ENCODE measurements around the gene RDH11.
"Not testable (repeated sequence)": the region's sequence is repeated elsewhere in the genome, so short reads cannot be mapped to it uniquely, and the experiment has no call there.

The RDH11 gene

GRCh38 chr14:67725171-67725570, 29.6 kb upstream of the RDH11 start:
- Histone ChIP-seq H3K4me3 (ENCODE audit: low read depth, low read length) (no peak overlapping the region), H3K9ac (ENCODE audit: low read length) (no peak overlapping the region), H3K4me1 (ENCODE audit: control insufficient read depth, insufficient read depth, low read length) (peaks cover 19% of the 10 kb centered on the region), H3K27me3 (ENCODE audit: control insufficient read depth, insufficient read depth, low read length) (peaks cover 8% of the 10 kb centered on the region; the same call in 1 of the 2 replicates), H3K9me3 (ENCODE audit: control insufficient read depth, insufficient read depth, low read depth, low read length) (no peaks in the 10 kb centered on the region; the same call in 1 of the 2 replicates), H3K27ac (ENCODE audit: low read depth, low read length) (no peak overlapping the region), H3K36me3 (ENCODE audit: control insufficient read depth, insufficient read depth, low read length) (no peaks in the 10 kb centered on the region)

GRCh38 chr14:67722293-67722692, 26.7 kb upstream of the RDH11 start:
- Histone ChIP-seq H3K36me3 (ENCODE audit: control insufficient read depth, insufficient read depth, low read length) (no peaks in the 10 kb centered on the region), H3K9me3 (ENCODE audit: control insufficient read depth, insufficient read depth, low read depth, low read length) (no peaks in the 10 kb centered on the region; the same call in 1 of the 2 replicates), H3K4me3 (ENCODE audit: low read depth, low read length) (0 out of 2 replicates have a peak overlapping the region, but pooled peaks have one; percentile 17), H3K27me3 (ENCODE audit: control insufficient read depth, insufficient read depth, low read length) (peaks cover 8% of the 10 kb centered on the region; the same call in 1 of the 2 replicates), H3K9ac (ENCODE audit: low read length) (no peak overlapping the region), H3K27ac (ENCODE audit: low read depth, low read length) (no peak overlapping the region), H3K4me1 (ENCODE audit: control insufficient read depth, insufficient read depth, low read length) (no peaks in the 10 kb centered on the region)

DNA sequence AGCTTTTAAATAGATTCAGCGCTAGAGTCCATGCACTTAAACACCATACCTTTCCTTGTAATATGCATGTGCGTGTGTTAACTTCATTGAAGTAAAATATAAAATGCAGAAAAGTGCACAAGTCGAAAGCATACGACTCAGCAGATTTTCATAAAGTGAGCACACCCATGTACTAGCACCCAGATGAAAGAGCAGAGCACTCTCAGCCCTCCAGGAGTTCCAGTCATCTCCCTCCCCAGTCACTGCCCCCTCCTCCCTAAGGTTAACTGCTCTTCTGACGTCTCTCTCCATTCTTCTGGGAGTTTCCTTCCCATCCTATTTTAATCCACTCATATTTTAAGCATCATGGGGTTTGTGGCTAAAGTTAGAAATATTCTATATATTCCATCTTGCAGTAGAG, 26.3 kb upstream of the RDH11 start:
- H3K4me3 ChIP-seq (ENCODE audit: low read depth, low read length) = no peak overlapping the region
- H3K27me3 ChIP-seq (ENCODE audit: control insufficient read depth, insufficient read depth, low read length) = peaks cover 8% of the 10 kb centered on the region; the same call in 1 of the 2 replicates

GRCh38 chr14:67719866-67720265, 24.3 kb upstream of the RDH11 start:
- Histone ChIP-seq H3K4me3 (ENCODE audit: low read depth, low read length) (no peak overlapping the region), H3K27me3 (ENCODE audit: control insufficient read depth, insufficient read depth, low read length) (0 out of 2 replicates have a peak, but pooled peaks cover 4% of the 10 kb centered on the region), H3K4me1 (ENCODE audit: control insufficient read depth, insufficient read depth, low read length) (no peaks in the 10 kb centered on the region), H3K9me3 (ENCODE audit: control insufficient read depth, insufficient read depth, low read depth, low read length) (no peaks in the 10 kb centered on the region), H3K36me3 (ENCODE audit: control insufficient read depth, insufficient read depth, low read length) (no peaks in the 10 kb centered on the region), H3K27ac (ENCODE audit: low read depth, low read length) (no peak overlapping the region), H3K9ac (ENCODE audit: low read length) (no peak overlapping the region)

More for the DNA sequence above, 26.3 kb upstream of the RDH11 start:
- no peaks in the 10 kb centered on the region for H3K4me1 ChIP-seq (ENCODE audit: control insufficient read depth, insufficient read depth, low read length)
- H3K36me3 ChIP-seq (ENCODE audit: control insufficient read depth, insufficient read depth, low read length) = no peaks in the 10 kb centered on the region
- H3K9ac ChIP-seq (ENCODE audit: low read length) = no peak overlapping the region
- H3K27ac ChIP-seq (ENCODE audit: low read depth, low read length) = no peak overlapping the region
- H3K9me3 ChIP-seq (ENCODE audit: control insufficient read depth, insufficient read depth, low read depth, low read length) = no peaks in the 10 kb centered on the region; the same call in 1 of the 2 replicates

DNA sequence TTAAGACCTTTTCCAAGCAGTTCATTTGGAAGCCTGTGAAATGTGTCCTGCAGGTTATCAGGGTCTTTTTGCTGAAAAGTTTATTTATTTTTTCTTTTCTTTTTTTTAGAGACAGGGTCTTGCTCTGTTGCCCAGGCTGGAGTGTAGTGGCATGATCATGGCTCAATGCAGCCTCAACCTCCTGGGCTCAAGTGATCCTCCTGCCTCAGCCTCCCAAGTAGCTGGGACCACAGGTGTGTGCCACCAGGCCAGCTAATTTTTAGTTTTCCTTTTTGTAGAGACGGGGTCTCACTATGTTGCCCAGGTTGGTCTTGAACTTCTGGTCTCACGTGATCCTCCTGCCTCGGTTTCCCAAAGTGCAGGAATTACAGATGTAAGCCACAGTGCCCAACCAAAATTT, 23.8 kb upstream of the RDH11 start:
- H3K4me3 ChIP-seq (ENCODE audit: low read depth, low read length); H3K27me3 ChIP-seq (ENCODE audit: control insufficient read depth, insufficient read depth, low read length); H3K36me3 ChIP-seq (ENCODE audit: control insufficient read depth, insufficient read depth, low read length); H3K4me1 ChIP-seq (ENCODE audit: control insufficient read depth, insufficient read depth, low read length); H3K27ac ChIP-seq (ENCODE audit: low read depth, low read length); H3K9ac ChIP-seq (ENCODE audit: low read length); H3K9me3 ChIP-seq (ENCODE audit: control insufficient read depth, insufficient read depth, low read depth, low read length): not testable (repeated sequence)

- Histone ChIP-seq H3K36me3 (ENCODE audit: control insufficient read depth, insufficient read depth, low read length) (no peaks in the 10 kb centered on the region), H3K9ac (ENCODE audit: low read length) (no peak overlapping the region), H3K4me1 (ENCODE audit: control insufficient read depth, insufficient read depth, low read length) (no peaks in the 10 kb centered on the region), H3K9me3 (ENCODE audit: control insufficient read depth, insufficient read depth, low read depth, low read length) (no peaks in the 10 kb centered on the region), H3K27ac (ENCODE audit: low read depth, low read length) (no peak overlapping the region), H3K27me3 (ENCODE audit: control insufficient read depth, insufficient read depth, low read length) (0 out of 2 replicates have a peak, but pooled peaks cover 4% of the 10 kb centered on the region), H3K4me3 (ENCODE audit: low read depth, low read length) (no peak overlapping the region)
Observed at GRCh38 chr14:67718265-67718664, 22.7 kb upstream of the RDH11 start.

DNA sequence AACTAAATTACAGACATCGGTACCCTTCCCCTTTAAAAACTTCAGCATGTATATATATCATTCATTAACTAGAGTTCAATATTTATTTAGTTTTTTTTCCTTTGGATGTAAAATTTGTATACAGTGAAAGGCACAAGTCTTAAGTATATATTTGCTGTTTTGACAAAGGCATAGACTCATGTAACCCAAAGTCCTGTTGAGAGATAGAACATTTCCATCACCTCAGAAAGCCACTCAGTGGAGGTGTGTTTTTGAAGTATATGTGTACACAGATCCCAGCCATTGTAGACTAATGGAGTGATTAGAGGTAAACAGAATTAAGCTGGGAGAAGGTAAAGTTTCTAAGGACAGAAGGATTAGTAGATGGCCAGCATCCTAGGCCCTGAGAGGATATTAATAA, 21.5 kb upstream of the RDH11 start:
- Histone ChIP-seq H3K9ac (ENCODE audit: low read length) (no peak overlapping the region), H3K27me3 (ENCODE audit: control insufficient read depth, insufficient read depth, low read length) (0 out of 2 replicates have a peak, but pooled peaks cover 4% of the 10 kb centered on the region), H3K27ac (ENCODE audit: low read depth, low read length) (no peak overlapping the region), H3K4me1 (ENCODE audit: control insufficient read depth, insufficient read depth, low read length) (no peaks in the 10 kb centered on the region), H3K4me3 (ENCODE audit: low read depth, low read length) (no peak overlapping the region), H3K9me3 (ENCODE audit: control insufficient read depth, insufficient read depth, low read depth, low read length) (no peaks in the 10 kb centered on the region; the same call in 1 of the 2 replicates), H3K36me3 (ENCODE audit: control insufficient read depth, insufficient read depth, low read length) (no peaks in the 10 kb centered on the region)

- Histone ChIP-seq H3K27ac (ENCODE audit: low read depth, low read length) (no peak overlapping the region), H3K4me3 (ENCODE audit: low read depth, low read length) (no peak overlapping the region), H3K27me3 (ENCODE audit: control insufficient read depth, insufficient read depth, low read length) (no peaks in the 10 kb centered on the region), H3K4me1 (ENCODE audit: control insufficient read depth, insufficient read depth, low read length) (no peaks in the 10 kb centered on the region), H3K9ac (ENCODE audit: low read length) (no peak overlapping the region), H3K9me3 (ENCODE audit: control insufficient read depth, insufficient read depth, low read depth, low read length) (peaks cover 16% of the 10 kb centered on the region), H3K36me3 (ENCODE audit: control insufficient read depth, insufficient read depth, low read length) (no peaks in the 10 kb centered on the region)
Observed at GRCh38 chr14:67710209-67710608, 14.6 kb upstream of the RDH11 start.

DNA sequence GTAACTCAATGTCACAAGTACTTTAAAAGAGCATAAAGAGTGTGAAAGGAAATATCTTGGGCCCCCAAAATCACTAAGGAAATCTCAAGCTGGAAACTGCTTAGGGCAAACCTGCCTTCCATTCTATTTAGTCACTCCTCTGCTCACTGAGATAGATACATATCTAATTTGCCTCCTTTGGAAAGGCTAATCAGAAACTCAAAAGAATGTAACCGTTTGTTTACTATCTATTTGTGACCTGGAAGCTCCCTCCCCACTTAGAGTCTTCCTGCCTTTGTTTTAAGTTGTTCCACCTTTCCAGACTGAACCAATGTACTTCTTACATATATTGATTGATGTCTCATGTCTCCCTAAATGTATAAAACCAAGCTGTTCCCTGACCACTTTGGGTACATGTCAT, 14.2 kb upstream of the RDH11 start:
- not testable (repeated sequence) for H3K9ac ChIP-seq (ENCODE audit: low read length); H3K4me1 ChIP-seq (ENCODE audit: control insufficient read depth, insufficient read depth, low read length); H3K27me3 ChIP-seq (ENCODE audit: control insufficient read depth, insufficient read depth, low read length); H3K36me3 ChIP-seq (ENCODE audit: control insufficient read depth, insufficient read depth, low read length); H3K4me3 ChIP-seq (ENCODE audit: low read depth, low read length); H3K27ac ChIP-seq (ENCODE audit: low read depth, low read length)
- peaks cover 16% of the 10 kb centered on the region for H3K9me3 ChIP-seq (ENCODE audit: control insufficient read depth, insufficient read depth, low read depth, low read length)

DNA sequence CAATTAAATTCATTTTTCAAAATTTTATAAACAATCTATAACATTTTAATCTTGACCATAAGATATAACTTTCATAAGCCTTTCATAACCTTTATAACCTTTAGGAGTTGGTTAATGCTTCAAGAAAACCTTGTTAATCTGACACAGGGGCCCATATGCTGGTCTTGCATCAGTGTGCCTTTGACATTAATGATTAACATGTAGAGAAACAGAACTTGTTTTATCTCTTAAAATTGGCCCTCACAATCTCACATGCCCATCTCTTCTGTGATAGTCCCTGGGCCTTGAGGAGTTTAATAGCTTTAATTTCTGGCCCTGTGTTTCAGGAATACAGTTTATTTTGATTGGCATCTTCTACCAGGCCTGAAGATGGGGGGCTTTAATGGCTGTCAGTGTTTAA, 13.8 kb upstream of the RDH11 start:
- H3K27ac ChIP-seq (ENCODE audit: low read depth, low read length); H3K4me1 ChIP-seq (ENCODE audit: control insufficient read depth, insufficient read depth, low read length); H3K4me3 ChIP-seq (ENCODE audit: low read depth, low read length); H3K36me3 ChIP-seq (ENCODE audit: control insufficient read depth, insufficient read depth, low read length); H3K9ac ChIP-seq (ENCODE audit: low read length); H3K27me3 ChIP-seq (ENCODE audit: control insufficient read depth, insufficient read depth, low read length): not testable (repeated sequence)
- H3K9me3 ChIP-seq (ENCODE audit: control insufficient read depth, insufficient read depth, low read depth, low read length) = peaks cover 16% of the 10 kb centered on the region

DNA sequence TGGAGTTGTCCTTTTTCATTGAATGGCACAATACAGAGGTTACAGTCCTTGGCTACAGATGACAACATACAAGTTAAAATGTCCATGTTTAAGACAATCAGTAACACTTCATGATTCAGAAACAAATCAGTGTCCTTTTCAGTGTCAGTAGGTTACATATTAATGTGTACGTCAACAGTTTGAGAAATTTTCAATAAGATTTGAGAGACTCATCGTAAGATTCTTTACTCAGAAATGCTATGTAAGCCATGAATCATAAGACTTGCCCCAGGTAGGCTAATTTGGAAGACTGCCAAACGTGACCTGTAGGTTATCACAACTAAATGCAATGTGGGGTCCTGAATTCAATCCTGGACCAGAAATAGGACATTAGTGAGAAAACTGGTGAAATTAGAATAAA, 9.6 kb upstream of the RDH11 start:
- no peaks in the 10 kb centered on the region for H3K36me3 ChIP-seq (ENCODE audit: control insufficient read depth, insufficient read depth, low read length)
- no peak overlapping the region for H3K9ac ChIP-seq (ENCODE audit: low read length)
- H3K4me1 ChIP-seq (ENCODE audit: control insufficient read depth, insufficient read depth, low read length) = no peaks in the 10 kb centered on the region
- no peak overlapping the region for H3K4me3 ChIP-seq (ENCODE audit: low read depth, low read length)
- no peaks in the 10 kb centered on the region for H3K27me3 ChIP-seq (ENCODE audit: control insufficient read depth, insufficient read depth, low read length)
- peaks cover 13% of the 10 kb centered on the region for H3K9me3 ChIP-seq (ENCODE audit: control insufficient read depth, insufficient read depth, low read depth, low read length)
- no peak overlapping the region for H3K27ac ChIP-seq (ENCODE audit: low read depth, low read length)

All from HUES6 (cell line).